ENCODE measurements around the gene CIRBP.

Gene CIRBP

DNA sequence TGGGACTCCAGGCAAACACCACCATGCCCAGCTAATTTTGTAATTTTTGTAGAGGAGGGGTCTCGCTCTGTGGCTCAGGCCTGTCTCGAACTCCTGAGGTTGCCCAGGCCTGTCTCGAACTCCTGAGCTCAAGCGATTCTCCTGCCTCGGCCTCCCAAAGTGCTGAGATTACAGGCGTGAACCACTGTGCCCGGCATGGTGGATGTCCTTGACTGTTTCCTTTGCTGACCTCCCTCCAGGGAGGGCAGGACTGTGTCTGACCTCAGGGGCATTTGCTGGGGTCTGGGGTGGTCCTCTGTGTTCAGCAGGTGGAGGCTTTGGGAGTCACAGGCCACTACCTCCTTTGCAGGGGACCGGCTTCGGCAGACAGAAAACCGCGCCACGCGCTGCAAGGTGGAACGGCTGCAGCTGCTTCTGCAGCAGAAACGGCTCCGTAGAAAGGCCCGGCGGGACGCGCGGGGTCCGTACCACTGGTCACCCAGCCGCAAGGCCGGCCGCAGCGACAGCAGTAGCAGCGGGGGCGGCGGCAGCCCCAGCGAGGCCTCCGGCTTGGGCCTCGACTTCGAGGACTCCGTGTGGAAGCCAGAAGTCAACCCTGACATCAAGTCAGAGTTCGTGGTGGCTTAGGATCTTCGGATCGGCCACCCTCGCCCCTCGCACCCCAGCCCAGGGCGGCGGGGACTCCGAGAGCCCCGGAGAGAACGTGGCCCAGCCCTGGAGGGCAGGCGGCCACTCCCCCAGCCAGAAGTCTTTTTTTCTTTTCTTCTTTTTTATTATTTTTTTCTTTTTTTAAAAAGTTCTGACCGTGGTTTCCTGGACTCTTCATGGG is 12.3 kb upstream of the CIRBP start:
- TF ChIP-seq, protein P1, sequence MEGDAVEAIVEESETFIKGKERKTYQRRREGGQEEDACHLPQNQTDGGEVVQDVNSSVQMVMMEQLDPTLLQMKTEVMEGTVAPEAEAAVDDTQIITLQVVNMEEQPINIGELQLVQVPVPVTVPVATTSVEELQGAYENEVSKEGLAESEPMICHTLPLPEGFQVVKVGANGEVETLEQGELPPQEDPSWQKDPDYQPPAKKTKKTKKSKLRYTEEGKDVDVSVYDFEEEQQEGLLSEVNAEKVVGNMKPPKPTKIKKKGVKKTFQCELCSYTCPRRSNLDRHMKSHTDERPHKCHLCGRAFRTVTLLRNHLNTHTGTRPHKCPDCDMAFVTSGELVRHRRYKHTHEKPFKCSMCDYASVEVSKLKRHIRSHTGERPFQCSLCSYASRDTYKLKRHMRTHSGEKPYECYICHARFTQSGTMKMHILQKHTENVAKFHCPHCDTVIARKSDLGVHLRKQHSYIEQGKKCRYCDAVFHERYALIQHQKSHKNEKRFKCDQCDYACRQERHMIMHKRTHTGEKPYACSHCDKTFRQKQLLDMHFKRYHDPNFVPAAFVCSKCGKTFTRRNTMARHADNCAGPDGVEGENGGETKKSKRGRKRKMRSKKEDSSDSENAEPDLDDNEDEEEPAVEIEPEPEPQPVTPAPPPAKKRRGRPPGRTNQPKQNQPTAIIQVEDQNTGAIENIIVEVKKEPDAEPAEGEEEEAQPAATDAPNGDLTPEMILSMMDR (IDR thresholded peaks at IDR 0.05; ENCODE audit: low read depth, low read length, missing control alignments), result no peak
- DNase-seq (ENCODE audit: low read depth), result no peak
- in situ Hi-C loops (cut with HindIII; ENCODE audit: low sequenced_read_pairs), result no loop called here
- H3K4me3 ChIP-seq (ENCODE audit: low read depth, low read length), result no peak overlapping the region

DNA sequence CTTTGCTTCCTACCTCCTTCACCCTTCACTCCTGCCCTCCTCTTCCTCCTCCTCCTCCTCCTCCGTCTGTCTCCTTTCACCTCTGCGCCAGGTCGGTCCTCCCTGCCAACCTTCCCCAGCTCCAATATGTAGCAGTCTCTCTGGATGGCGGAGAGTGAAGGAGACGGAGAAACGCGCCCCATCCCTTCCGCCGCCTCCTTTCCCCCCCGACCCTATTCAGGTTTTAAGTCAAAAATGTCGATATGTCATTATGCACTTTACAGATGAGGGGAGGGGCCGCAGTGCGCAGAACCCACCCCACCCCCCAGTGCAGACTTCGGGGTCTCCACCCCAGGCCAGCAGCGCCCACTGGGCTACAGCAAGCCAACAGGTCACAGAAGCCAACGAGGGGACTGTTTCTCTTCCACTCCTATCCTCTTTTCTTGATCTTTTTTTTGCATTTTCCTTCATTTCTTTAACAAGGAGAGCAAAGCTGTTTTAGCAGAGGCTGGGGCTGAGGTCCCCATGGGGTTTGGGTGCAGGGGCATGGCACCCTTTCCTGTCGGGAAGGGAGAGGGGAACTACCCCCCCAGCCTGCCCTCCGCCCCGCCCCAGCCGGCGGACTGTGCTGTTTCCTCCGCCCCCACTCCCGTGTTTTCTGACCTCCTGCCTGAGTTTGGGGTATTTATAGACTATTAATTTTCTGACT is 11.5 kb upstream of the CIRBP start:
- in situ Hi-C loops (cut with HindIII; ENCODE audit: low sequenced_read_pairs), result no loop called here

DNA sequence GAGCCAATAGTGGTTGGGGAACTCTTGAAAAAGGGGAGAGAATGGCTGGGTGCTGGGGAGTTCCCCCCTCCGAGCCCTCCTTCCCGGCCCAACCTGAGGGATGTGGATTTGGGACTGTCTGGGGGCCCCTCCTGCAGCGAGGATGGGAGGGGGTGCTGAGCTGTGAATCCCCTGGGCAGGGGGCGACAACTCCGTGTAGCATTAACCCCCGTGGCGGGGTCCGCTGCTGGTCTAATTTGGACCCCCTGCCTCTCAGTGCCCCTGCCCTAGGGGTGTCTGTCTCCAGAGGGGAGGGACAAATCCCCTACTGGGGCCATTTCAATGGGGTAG is 11.0 kb upstream of the CIRBP start:
- no peak for DNase-seq (ENCODE audit: low read depth)
- TF ChIP-seq, protein P1 (IDR thresholded peaks at IDR 0.05; ENCODE audit: low read depth, low read length, missing control alignments), result no peak
- in situ Hi-C loops (cut with HindIII; ENCODE audit: low sequenced_read_pairs), result no loop called here
- no peak overlapping the region for H3K4me3 ChIP-seq (ENCODE audit: low read depth, low read length)

More for the DNA sequence above, 11.5 kb upstream of the CIRBP start:
- no peak overlapping the region for H3K4me3 ChIP-seq (ENCODE audit: low read depth, low read length)
- no peak for DNase-seq (ENCODE audit: low read depth)
- TF ChIP-seq, protein P1 (IDR thresholded peaks at IDR 0.05; ENCODE audit: low read depth, low read length, missing control alignments), result no peak

- in situ Hi-C loops (cut with HindIII; ENCODE audit: low sequenced_read_pairs), result no loop called here
- TF ChIP-seq, protein P1 (IDR thresholded peaks at IDR 0.05; ENCODE audit: low read depth, low read length, missing control alignments), result no peak
- DNase-seq (ENCODE audit: low read depth), result no peak
- H3K4me3 ChIP-seq (ENCODE audit: low read depth, low read length), result no peak overlapping the region
Observed at GRCh38 chr19:1258707-1259205, 10.4 kb upstream of the CIRBP start.

- H3K4me3 ChIP-seq (ENCODE audit: low read depth, low read length), result no peak overlapping the region
- no peak for DNase-seq (ENCODE audit: low read depth)
- in situ Hi-C loops (cut with HindIII; ENCODE audit: low sequenced_read_pairs), result no loop called here
- TF ChIP-seq, protein P1 (IDR thresholded peaks at IDR 0.05; ENCODE audit: low read depth, low read length, missing control alignments), result no peak
Observed at GRCh38 chr19:1259206-1259875, 9.8 kb upstream of the CIRBP start.
